Tibial nerve (tissue), 3 donors: Measurements from ENCODE around the gene HOXD13.

Experiments used
- CTCF ChIP-seq, 5 experiments: fragments of 200-600 bp in 3 of 5; fragments of 450-650 bp in 2 of 5; sonication (generic) in 3 of 5; IDR thresholded peaks; one replicate each; pipeline ENCODE4 v1.5.1; 2016 to 2019; ENCODE audit warnings: antibody characterized with exemption in 5 of 5, mild to moderate bottlenecking in 3 of 5, moderate library complexity in 2 of 5
- POLR2A ChIP-seq, 2 donors: fragments of 450-650 bp; IDR thresholded peaks; one replicate each; pipeline ENCODE4 v1.6.1; 2017; ENCODE audit warnings: antibody characterized with exemption in 2 of 2, mild to moderate bottlenecking in 2 of 2, moderate library complexity in 2 of 2

- TF ChIP-seq CTCF (IDR thresholded peaks at IDR 0.05) (no peak), POLR2A (IDR thresholded peaks at IDR 0.05) (no peak)
Measured at GRCh38 chr2:176122052-176122682, 29.6 kb downstream of the HOXD13 start.
